Caco-2 (cell line): Measurements from ENCODE around the gene ZNF629. TPM values are rescaled to one million over a fixed set of nuclear protein-coding genes. Genes with fewer than 3 reads are reported as not detected.

Experiments
- BruUV-seq: library from RNA; stranded (reverse); fragments of 400-500 nt; replicated peaks from 2 replicates; lab custom pipeline; 2021; lab: Mats Ljungman, UMichigan
- CTCF ChIA-PET: fragments of 300-600 bp; sonication (Branson Sonifier 250); formaldehyde crosslinking; loops from one replicate; lab custom pipeline; 2022; ENCODE audit warnings: antibody characterized with exemption; lab: Charles Lee
- POLR2A ChIA-PET: fragments of 300-600 bp; sonication (Branson Sonifier 250); formaldehyde crosslinking; loops from one replicate; lab custom pipeline; 2022; ENCODE audit warnings: antibody characterized with exemption; lab: Charles Lee
- DNase-seq, 2 experiments: peaks; one replicate each; pipeline versions ENCODE4 v3.0.0 to v3.0.0-alpha.2; 2020 to 2022
- H3K27me3 ChIP-seq: replicated peaks from 2 replicates; pipeline ENCODE4 v1.6.0; 2011; ENCODE audit warnings: low read length; ENCODE audit not compliant: control insufficient read depth, insufficient read depth
- H3K36me3 ChIP-seq: 2 replicates; pipeline ENCODE4 v1.5.1; 2011; ENCODE audit warnings: low read length; ENCODE audit not compliant: control insufficient read depth, insufficient read depth
- H3K4me1 ChIP-seq: fragments of 250-450 bp; sonication (Bioruptor Pico); 2 replicates; pipeline ENCODE4 v1.5.1; 2020; ENCODE audit warnings: mild to moderate bottlenecking
- H3K4me3 ChIP-seq: 2 replicates; pipeline ENCODE4 v1.5.1; 2011; ENCODE audit warnings: low read depth, mild to moderate bottlenecking, control low read depth, low read length
- H3K9me3 ChIP-seq: fragments of 250-450 bp; sonication (Bioruptor Pico); 2 replicates; pipeline ENCODE4 v1.5.1; 2020; ENCODE audit warnings: mild to moderate bottlenecking, moderate library complexity
- H3K27ac Mint-ChIP-seq: one replicate; pipeline ENCODE4 v1.8.0; 2022; ENCODE audit warnings: mixed read lengths; ENCODE audit not compliant: unreplicated experiment
- H3K27me3 Mint-ChIP-seq: one replicate; pipeline ENCODE4 v1.8.0; 2022; ENCODE audit warnings: mixed read lengths; ENCODE audit not compliant: insufficient read depth, unreplicated experiment
- H3K36me3 Mint-ChIP-seq: one replicate; pipeline ENCODE4 v1.8.0; 2022; ENCODE audit warnings: mild to moderate bottlenecking, mixed read lengths; ENCODE audit not compliant: insufficient read depth, unreplicated experiment
- H3K4me1 Mint-ChIP-seq: one replicate; pipeline ENCODE4 v1.8.0; 2022; ENCODE audit warnings: low read depth, mixed read lengths; ENCODE audit not compliant: unreplicated experiment
- H3K4me3 Mint-ChIP-seq: one replicate; pipeline ENCODE4 v1.8.0; 2022; ENCODE audit warnings: mild to moderate bottlenecking, moderate library complexity, mixed read lengths; ENCODE audit not compliant: unreplicated experiment
- H3K9me3 Mint-ChIP-seq: one replicate; pipeline ENCODE4 v1.8.0; 2022; ENCODE audit warnings: mixed read lengths; ENCODE audit not compliant: unreplicated experiment
- intact Hi-C: fragments of 100-400 bp; cut with micrococcal nuclease; formaldehyde crosslinking; loops from one replicate; pipeline ENCODE4 v1.10.0; 2022; ENCODE audit not compliant: unreplicated experiment
- total RNA-seq: library from RNA; stranded (reverse); gene quantifications from 2 replicates; pipeline ENCODE4 v1.2.3, GENCODE V29; 2022
- TF ChIP-seq, protein P1 (sequence below), 2 experiments: fragments of 200-600 bp in 1 of 2; IDR thresholded peaks; 1 replicate in 1 of 2; 2 replicates in 1 of 2; pipeline versions ENCODE4 v1.5.1 to v1.8.0; 2011 to 2022; ENCODE audit warnings: antibody characterized with exemption in 1 of 2, control low read depth in 1 of 2, inconsistent platforms in 1 of 2, low read depth in 1 of 2, low read length in 1 of 2, mild to moderate bottlenecking in 1 of 2, moderate library complexity in 1 of 2; ENCODE audit not compliant: insufficient read depth in 1 of 2, severe bottlenecking in 1 of 2, unreplicated experiment in 1 of 2

Gene ZNF629
- total RNA-seq, 1 experiment from 2014 or later = 20.6 TPM

DNA sequence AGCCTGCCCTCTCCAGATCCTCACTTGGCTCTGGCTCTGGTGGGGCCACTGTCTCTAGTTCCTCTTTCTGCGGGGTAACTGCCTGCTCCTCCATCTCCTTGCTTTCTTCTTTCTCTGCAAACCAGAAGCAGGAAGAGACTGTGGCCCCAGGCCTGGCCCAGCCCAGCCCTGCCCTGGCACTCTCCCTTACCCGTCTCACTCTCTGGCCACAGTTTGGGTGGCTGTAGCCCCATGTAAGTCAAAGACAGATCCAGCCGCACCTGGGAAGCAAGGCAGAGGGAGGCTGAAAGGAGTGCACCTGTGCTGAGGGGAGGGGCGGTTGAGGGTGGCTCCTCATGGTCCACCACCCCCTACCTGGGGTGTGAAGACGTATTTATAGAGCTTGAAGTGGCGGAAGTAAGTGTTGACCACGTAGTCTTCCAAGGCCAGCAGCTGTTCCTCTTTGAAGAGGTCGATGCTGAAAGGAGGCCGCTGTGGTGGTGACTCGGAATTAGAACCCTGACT is 28.0 kb downstream of the ZNF629 start:
- BruUV-seq = no TSS peak
- Histone ChIP-seq H3K36me3 (no peaks in the 10 kb centered on the region; the same call in 1 of the 2 replicates), H3K27me3 (no peaks in the 10 kb centered on the region), H3K9me3 (no peaks in the 10 kb centered on the region), H3K4me3 (no peak overlapping the region), H3K4me1 (peaks cover 15% of the 10 kb centered on the region; the same call in 1 of the 2 replicates)
- no peak overlapping the region for H3K27ac Mint-ChIP-seq
- peaks cover 57% of the 10 kb centered on the region for H3K36me3 Mint-ChIP-seq
- CTCF ChIA-PET = interaction anchor here (0.6 kb wide), 1 partner anchor 186 kb away, joined by 5 read pairs; no protein-coding TSS in a partner anchor
- no peaks in the 10 kb centered on the region for H3K9me3 Mint-ChIP-seq
- no peaks in the 10 kb centered on the region for H3K27me3 Mint-ChIP-seq
- intact Hi-C loops = no loop called here
- TF ChIP-seq, protein P1, sequence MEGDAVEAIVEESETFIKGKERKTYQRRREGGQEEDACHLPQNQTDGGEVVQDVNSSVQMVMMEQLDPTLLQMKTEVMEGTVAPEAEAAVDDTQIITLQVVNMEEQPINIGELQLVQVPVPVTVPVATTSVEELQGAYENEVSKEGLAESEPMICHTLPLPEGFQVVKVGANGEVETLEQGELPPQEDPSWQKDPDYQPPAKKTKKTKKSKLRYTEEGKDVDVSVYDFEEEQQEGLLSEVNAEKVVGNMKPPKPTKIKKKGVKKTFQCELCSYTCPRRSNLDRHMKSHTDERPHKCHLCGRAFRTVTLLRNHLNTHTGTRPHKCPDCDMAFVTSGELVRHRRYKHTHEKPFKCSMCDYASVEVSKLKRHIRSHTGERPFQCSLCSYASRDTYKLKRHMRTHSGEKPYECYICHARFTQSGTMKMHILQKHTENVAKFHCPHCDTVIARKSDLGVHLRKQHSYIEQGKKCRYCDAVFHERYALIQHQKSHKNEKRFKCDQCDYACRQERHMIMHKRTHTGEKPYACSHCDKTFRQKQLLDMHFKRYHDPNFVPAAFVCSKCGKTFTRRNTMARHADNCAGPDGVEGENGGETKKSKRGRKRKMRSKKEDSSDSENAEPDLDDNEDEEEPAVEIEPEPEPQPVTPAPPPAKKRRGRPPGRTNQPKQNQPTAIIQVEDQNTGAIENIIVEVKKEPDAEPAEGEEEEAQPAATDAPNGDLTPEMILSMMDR (IDR thresholded peaks at IDR 0.05; ENCODE audit: insufficient read depth in 1 of 2, low read depth in 1 of 2, low read length in 1 of 2, severe bottlenecking in 1 of 2, unreplicated experiment in 1 of 2) = no peak
- no peak overlapping the region for H3K4me3 Mint-ChIP-seq
- peaks cover 4% of the 10 kb centered on the region for H3K4me1 Mint-ChIP-seq
- POLR2A ChIA-PET = interaction anchor here (0.8 to 1.1 kb wide), 2 partner anchors 10 to 11 kb away, joined by 4 read pairs; partner anchors contain the start of gene PHKG2
- DNase-seq = no peak

DNA sequence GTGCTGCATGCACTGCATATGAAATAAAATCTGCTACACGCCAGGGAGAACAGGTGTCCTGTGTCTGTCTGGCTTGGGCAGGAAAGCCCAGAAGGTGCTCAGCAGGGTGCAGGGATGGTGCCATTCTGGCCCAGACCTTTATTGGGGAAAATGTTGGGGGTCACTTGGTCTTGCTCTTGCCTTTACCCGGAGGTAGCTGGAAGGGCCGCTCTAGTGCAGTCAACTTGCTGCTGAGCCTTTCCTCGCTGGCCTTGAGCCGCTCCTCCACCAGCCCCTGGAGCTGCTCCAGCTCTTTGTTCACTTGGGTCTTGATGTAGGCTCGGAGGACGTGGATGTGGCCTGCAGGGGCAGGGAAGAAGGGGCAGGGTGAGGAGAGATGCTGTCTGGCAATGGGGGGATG is 29.7 kb downstream of the ZNF629 start:
- ChIA-PET POLR2A (no interaction called here), CTCF (interaction anchor here (0.6 to 1.4 kb wide), 2 partner anchors 18 to 138 kb away, joined by 4 to 10 read pairs; no protein-coding TSS in a partner anchor)
- Mint-ChIP-seq H3K27me3 (no peaks in the 10 kb centered on the region), H3K4me1 (peaks cover 4% of the 10 kb centered on the region), H3K4me3 (no peak overlapping the region), H3K36me3 (peaks cover 59% of the 10 kb centered on the region), H3K9me3 (no peaks in the 10 kb centered on the region), H3K27ac (no peak overlapping the region)
- Histone ChIP-seq H3K27me3 (no peaks in the 10 kb centered on the region), H3K36me3 (no peaks in the 10 kb centered on the region; the same call in 1 of the 2 replicates), H3K4me1 (peaks cover 7% of the 10 kb centered on the region; the same call in 1 of the 2 replicates), H3K4me3 (no peak overlapping the region), H3K9me3 (no peaks in the 10 kb centered on the region)
- BruUV-seq = no TSS peak
- TF ChIP-seq, protein P1 (IDR thresholded peaks at IDR 0.05; ENCODE audit: insufficient read depth in 1 of 2, low read depth in 1 of 2, low read length in 1 of 2, severe bottlenecking in 1 of 2, unreplicated experiment in 1 of 2) = no peak
- no peak for DNase-seq
- intact Hi-C loops = no loop called here

DNA sequence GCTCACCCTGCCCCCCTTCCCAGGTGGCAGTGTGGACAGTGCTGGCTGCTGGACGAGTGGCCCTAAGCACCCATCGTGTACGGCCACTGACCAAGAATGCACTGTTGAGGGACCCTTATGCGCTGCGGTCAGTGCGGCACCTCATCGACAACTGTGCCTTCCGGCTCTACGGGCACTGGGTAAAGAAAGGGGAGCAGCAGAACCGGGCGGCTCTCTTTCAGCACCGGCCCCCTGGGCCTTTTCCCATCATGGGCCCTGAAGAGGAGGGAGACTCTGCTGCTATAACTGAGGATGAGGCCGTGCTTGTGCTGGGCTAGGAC is 30.3 kb downstream of the ZNF629 start:
- TF ChIP-seq, protein P1 (IDR thresholded peaks at IDR 0.05; ENCODE audit: insufficient read depth in 1 of 2, low read depth in 1 of 2, low read length in 1 of 2, severe bottlenecking in 1 of 2, unreplicated experiment in 1 of 2) = no peak
- POLR2A ChIA-PET = no interaction called here
- no TSS peak for BruUV-seq

More for the DNA sequence above, 30.3 kb downstream of the ZNF629 start:
- intact Hi-C loops = no loop called here
- CTCF ChIA-PET = no interaction called here
- Mint-ChIP-seq H3K9me3 (no peaks in the 10 kb centered on the region), H3K27ac (no peak overlapping the region), H3K36me3 (peaks cover 53% of the 10 kb centered on the region), H3K4me1 (peaks cover 4% of the 10 kb centered on the region), H3K27me3 (no peaks in the 10 kb centered on the region), H3K4me3 (no peak overlapping the region)
- no peak for DNase-seq
- H3K36me3 ChIP-seq = no peaks in the 10 kb centered on the region; the same call in 1 of the 2 replicates
- peaks cover 7% of the 10 kb centered on the region; the same call in 1 of the 2 replicates for H3K4me1 ChIP-seq
- H3K4me3 ChIP-seq = no peak overlapping the region
- no peaks in the 10 kb centered on the region for H3K9me3 ChIP-seq
- no peaks in the 10 kb centered on the region for H3K27me3 ChIP-seq
